IPS DF 6.9 (cell line): ENCODE results near the gene DDRGK1.

Source experiments
- DNase-seq: peaks from one replicate; pipeline ENCODE4 v3.0.0-alpha.2; 2013; ENCODE audit warnings: low read depth, low spot score
- H3K27ac ChIP-seq: one replicate; pipeline ENCODE4 v1.5.1; 2013; ENCODE audit warnings: low read length, control low read depth
- H3K27me3 ChIP-seq: 2 replicates; pipeline ENCODE4 v1.6.1; 2013; ENCODE audit warnings: mild to moderate bottlenecking, low read length; ENCODE audit not compliant: control insufficient read depth, insufficient read depth
- H3K36me3 ChIP-seq: 2 replicates; pipeline ENCODE4 v1.6.1; 2013; ENCODE audit warnings: low read length; ENCODE audit not compliant: control insufficient read depth, insufficient read depth
- H3K4me1 ChIP-seq: 2 replicates; pipeline ENCODE4 v1.6.1; 2013; ENCODE audit warnings: low read length; ENCODE audit not compliant: control insufficient read depth, insufficient read depth
- H3K4me3 ChIP-seq: 2 replicates; pipeline ENCODE4 v1.5.1; 2013; ENCODE audit warnings: mild to moderate bottlenecking, low read length
- H3K9me3 ChIP-seq: 2 replicates; pipeline ENCODE4 v1.6.1; 2013; ENCODE audit warnings: low read length, inconsistent platforms; ENCODE audit not compliant: control insufficient read depth, insufficient read depth
- WGBS: extraction: QIAGEN DNeasy Blood & Tissue Kit; methylation state at CpG from one replicate; pipeline ENCODE4 v1.1.7; 2013; ENCODE audit warnings: mixed read lengths, missing lambda C conversion rate; ENCODE audit not compliant: insufficient read length, insufficient coverage; 5-methylcytosine and 5-hydroxymethylcytosine counted together

Gene DDRGK1

GRCh38 chr20:3235666-3236324 lies 31.3 kb upstream of the DDRGK1 start:
- Histone ChIP-seq H3K4me1 (no peaks in the 10 kb centered on the region), H3K27ac (no peak overlapping the region), H3K9me3 (no peaks in the 10 kb centered on the region), H3K36me3 (peaks cover 5% of the 10 kb centered on the region; the same call in 1 of the 2 replicates), H3K4me3 (no peak overlapping the region), H3K27me3 (peaks cover 14% of the 10 kb centered on the region)
- WGBS, result no CpG with 5 or more reads among the region's 4 CpGs
- DNase-seq, result no peak

- no peak for DNase-seq
- Histone ChIP-seq H3K4me3 (no peak overlapping the region), H3K9me3 (no peaks in the 10 kb centered on the region), H3K27me3 (peaks cover 6% of the 10 kb centered on the region), H3K27ac (no peak overlapping the region), H3K4me1 (no peaks in the 10 kb centered on the region), H3K36me3 (peaks cover 11% of the 10 kb centered on the region; the same call in 1 of the 2 replicates)
- no CpG with 5 or more reads among the region's 25 CpGs for WGBS
Observed at GRCh38 chr20:3233991-3234498, 29.6 kb upstream of the DDRGK1 start.

- H3K27me3 ChIP-seq, result peaks cover 6% of the 10 kb centered on the region
- H3K4me3 ChIP-seq, result no peak overlapping the region
- no peaks in the 10 kb centered on the region for H3K4me1 ChIP-seq
- WGBS, result no CpG with 5 or more reads among the region's 32 CpGs
- no peak overlapping the region for H3K27ac ChIP-seq
- H3K9me3 ChIP-seq, result no peaks in the 10 kb centered on the region
- DNase-seq, result no peak
- H3K36me3 ChIP-seq, result peaks cover 11% of the 10 kb centered on the region; the same call in 1 of the 2 replicates
Observed at GRCh38 chr20:3233131-3233990, 28.9 kb upstream of the DDRGK1 start.

- Histone ChIP-seq H3K36me3 (peaks cover 12% of the 10 kb centered on the region; the same call in 1 of the 2 replicates), H3K27me3 (no peaks in the 10 kb centered on the region), H3K9me3 (no peaks in the 10 kb centered on the region), H3K27ac (no peak overlapping the region), H3K4me1 (no peaks in the 10 kb centered on the region), H3K4me3 (no peak overlapping the region)
- WGBS, result no CpG with 5 or more reads among the region's 15 CpGs
- no peak for DNase-seq
Observed at GRCh38 chr20:3231889-3232588, 27.6 kb upstream of the DDRGK1 start.

- no peak for DNase-seq
- H3K4me3 ChIP-seq, result no peak overlapping the region
- no CpG with 5 or more reads among the region's 21 CpGs for WGBS
Observed at GRCh38 chr20:3231116-3231515, 26.6 kb upstream of the DDRGK1 start.

GRCh38 chr20:3229798-3230197 lies 25.3 kb upstream of the DDRGK1 start:
- Histone ChIP-seq H3K9me3 (no peaks in the 10 kb centered on the region), H3K36me3 (peaks cover 18% of the 10 kb centered on the region; the same call in 1 of the 2 replicates), H3K27me3 (no peaks in the 10 kb centered on the region), H3K4me1 (no peaks in the 10 kb centered on the region), H3K4me3 (no peak overlapping the region), H3K27ac (no peak overlapping the region)
- WGBS, result no CpG with 5 or more reads among the region's 14 CpGs
- DNase-seq, result no peak

More at GRCh38 chr20:3231116-3231515, 26.6 kb upstream of the DDRGK1 start:
- Histone ChIP-seq H3K4me1 (no peaks in the 10 kb centered on the region), H3K9me3 (no peaks in the 10 kb centered on the region), H3K27ac (no peak overlapping the region), H3K36me3 (peaks cover 18% of the 10 kb centered on the region; the same call in 1 of the 2 replicates), H3K27me3 (no peaks in the 10 kb centered on the region)

- no CpG with 5 or more reads among the region's 22 CpGs for WGBS
- peaks cover 20% of the 10 kb centered on the region; the same call in 1 of the 2 replicates for H3K36me3 ChIP-seq
Observed at GRCh38 chr20:3229158-3229557, 24.7 kb upstream of the DDRGK1 start.

GRCh38 chr20:3228750-3229032 lies 24.2 kb upstream of the DDRGK1 start:
- H3K36me3 ChIP-seq, result peaks cover 21% of the 10 kb centered on the region; the same call in 1 of the 2 replicates
- H3K4me1 ChIP-seq, result no peaks in the 10 kb centered on the region
- no peak overlapping the region for H3K27ac ChIP-seq
- H3K4me3 ChIP-seq, result no peak overlapping the region
- H3K9me3 ChIP-seq, result no peaks in the 10 kb centered on the region
- DNase-seq, result no peak
- WGBS, result no CpG with 5 or more reads among the region's 11 CpGs
- H3K27me3 ChIP-seq, result no peaks in the 10 kb centered on the region

More at GRCh38 chr20:3229158-3229557, 24.7 kb upstream of the DDRGK1 start:
- no peak overlapping the region for H3K4me3 ChIP-seq
- H3K27ac ChIP-seq, result no peak overlapping the region
- no peaks in the 10 kb centered on the region for H3K9me3 ChIP-seq
- H3K4me1 ChIP-seq, result no peaks in the 10 kb centered on the region
- H3K27me3 ChIP-seq, result no peaks in the 10 kb centered on the region
- DNase-seq, result no peak

GRCh38 chr20:3227936-3228749 lies 23.7 kb upstream of the DDRGK1 start:
- Histone ChIP-seq H3K4me3 (no peak overlapping the region), H3K9me3 (no peaks in the 10 kb centered on the region), H3K27me3 (no peaks in the 10 kb centered on the region), H3K27ac (no peak overlapping the region), H3K4me1 (no peaks in the 10 kb centered on the region), H3K36me3 (peaks cover 25% of the 10 kb centered on the region; the same call in 1 of the 2 replicates)
- no CpG with 5 or more reads among the region's 42 CpGs for WGBS
- no peak for DNase-seq
